NCI-H2171 (cell line): ENCODE measurements around the gene PHF24.
A peak's percentile ranks its signal among the peaks of the same experiment; 100 is the strongest.

ENCODE experiments used
- DNase-seq: peaks from one replicate; lab custom pipeline; 2025; lab: John Stamatoyannopoulos, UW

The PHF24 gene

DNA sequence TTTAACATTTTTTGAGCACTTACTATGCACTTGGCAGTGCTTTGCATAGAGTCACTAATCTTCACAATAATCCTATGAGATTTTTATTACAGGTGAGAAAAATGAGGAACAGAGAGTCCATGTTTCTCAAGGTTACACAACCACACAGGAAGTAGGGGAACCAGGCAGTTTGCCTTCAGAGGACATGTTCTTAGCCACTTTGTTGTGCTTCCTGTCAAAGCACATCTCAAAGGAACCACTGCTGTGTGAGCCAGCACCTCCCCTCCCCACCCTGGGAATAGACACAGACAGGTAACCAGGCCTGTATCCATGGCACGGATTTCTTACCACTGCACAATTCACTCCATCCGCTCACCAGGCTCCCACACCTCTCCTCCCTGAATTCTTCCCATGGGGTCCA is 25.1 kb downstream of the PHF24 start:
- DNase-seq, result no peak

DNA sequence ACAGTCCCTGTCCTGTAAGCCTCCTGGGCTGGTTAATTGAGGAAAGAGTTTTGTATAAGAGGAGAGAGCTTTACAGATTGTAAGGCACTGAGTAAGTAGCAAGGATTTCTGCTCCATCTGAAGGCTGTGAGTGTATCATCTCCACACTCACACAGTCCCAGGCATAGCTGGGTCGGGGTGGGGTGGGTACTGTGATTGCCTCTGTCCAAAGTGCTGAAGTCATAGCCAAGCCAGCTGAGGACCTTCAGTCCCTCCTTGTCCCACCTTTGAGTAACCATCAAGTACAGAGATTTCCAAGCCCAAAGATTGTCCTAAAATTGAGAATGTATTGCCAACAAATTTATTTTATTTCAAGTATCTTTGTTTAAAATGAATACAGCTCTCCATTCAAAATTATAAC is 26.0 kb downstream of the PHF24 start:
- DNase-seq, result no peak

- no peak for DNase-seq
These were observed 27.3 kb downstream of the PHF24 start for GRCh38 chr9:34985311-34985899.

DNA sequence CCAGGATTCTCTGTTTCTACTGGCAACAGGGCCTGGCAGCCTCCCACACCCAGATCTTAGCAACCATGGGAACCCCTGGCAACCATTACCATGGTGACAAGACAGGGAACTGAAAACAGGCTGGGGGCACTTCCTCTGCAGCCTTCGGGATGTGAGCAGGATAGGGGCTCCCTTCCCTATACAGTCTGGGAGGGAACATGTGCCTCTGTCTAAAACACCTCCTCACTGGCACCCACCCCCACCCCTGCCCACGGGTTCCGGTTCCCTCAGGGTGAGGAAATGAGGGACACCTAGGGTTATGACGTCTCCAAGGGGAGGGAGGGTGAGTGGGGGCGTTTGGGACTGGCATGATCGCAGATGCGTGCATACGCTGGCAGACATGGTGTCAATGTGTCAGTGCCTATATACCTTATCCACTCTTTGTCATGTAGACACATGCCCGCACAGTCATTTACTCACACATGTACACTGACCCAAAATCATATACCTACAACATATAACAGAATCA is 28.5 kb downstream of the PHF24 start:
- DNase-seq, result no peak

DNA sequence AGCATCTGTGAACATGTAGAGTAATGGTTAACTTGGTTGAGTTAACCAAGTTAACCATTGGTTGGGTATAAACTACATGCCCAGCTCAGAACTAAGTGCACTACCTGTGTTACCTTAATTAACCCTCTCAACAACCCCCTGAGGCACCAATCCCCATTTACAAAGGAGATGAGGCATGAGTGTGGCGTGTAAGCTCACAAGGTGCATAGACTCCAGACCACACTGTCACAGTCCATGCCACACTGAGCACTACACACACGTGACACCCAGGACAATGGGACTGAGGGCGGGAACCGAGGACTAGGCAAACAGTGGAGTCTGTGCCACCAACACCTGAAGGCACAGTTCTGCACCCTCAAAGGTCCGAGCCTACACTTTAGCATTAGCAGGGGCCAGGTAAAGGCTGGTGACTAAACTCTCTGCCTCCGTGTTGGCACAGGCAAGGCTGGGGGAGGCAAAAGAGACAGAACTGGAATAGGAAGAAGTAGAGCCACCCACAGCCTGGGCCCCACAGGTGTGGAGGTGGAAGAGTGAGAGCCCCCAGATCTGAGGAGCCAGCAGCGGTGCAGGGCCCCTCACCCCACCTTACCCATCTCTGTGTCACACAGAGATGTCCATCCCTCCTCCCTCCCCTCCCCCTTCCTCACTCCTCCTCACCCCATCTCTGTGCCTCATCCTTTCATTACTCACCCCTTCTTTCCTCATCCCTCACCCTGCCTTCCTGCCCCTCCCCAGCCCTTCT is 29.2 kb downstream of the PHF24 start:
- no peak for DNase-seq

GRCh38 chr9:34988218-34989002 is 30.3 kb downstream of the PHF24 start:
- no peak for DNase-seq

DNA sequence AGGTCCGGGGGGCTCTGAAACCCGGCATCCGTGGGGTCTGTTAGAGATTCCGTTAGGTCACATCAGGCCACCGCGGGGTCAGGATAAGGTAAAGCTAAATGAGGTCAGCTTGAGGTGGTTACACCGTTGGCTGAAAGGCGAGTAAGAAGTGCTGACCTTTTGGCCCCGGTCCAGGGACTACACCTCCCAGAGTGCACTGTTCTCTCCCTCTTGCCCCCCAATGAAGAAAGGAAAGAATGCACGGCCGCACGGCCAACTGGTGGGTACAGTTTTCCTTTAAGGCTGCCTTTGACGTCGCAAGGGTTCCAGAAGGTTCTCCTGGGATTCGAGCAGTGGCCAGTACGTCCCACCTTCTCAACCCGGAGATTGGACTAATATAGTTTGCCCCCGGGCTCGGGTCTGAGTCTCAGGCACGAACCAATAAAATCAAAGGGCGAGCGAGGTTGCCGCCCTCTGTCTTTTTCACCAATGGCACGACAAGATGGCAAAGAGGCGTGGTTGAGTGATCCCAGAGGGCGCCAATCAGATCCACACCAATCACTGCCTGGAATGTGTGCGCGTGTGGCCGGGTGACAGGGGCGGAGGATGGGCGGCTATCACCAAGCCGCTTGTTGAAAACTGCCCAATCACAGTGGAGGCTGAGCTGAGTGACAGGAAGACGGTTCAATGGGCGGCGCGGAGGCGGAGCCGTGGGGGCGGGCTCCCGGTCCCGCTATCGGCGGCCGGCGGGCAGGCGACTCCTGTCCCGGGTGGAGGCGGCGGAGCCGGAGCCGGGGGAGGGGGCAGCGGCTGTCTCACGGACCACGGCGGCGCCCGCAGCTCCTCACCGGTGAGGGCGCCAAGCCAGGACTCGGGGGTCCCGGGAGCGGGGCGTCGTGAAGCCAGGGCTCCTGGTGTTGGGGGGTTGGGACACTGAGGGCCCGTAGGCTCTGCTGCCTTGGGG is 31.2 kb downstream of the PHF24 start, which contains the start of gene DNAJB5:
DNAJB5 (plus strand) TSS at position 743 of the 943 bp plus-strand sequence. CDS start 886 bp downstream, outside the sequence.
- peak; percentile 88 for DNase-seq

- DNase-seq, result peak; percentile 52
These were observed 32.0 kb downstream of the PHF24 start for GRCh38 chr9:34989946-34990635.

DNA sequence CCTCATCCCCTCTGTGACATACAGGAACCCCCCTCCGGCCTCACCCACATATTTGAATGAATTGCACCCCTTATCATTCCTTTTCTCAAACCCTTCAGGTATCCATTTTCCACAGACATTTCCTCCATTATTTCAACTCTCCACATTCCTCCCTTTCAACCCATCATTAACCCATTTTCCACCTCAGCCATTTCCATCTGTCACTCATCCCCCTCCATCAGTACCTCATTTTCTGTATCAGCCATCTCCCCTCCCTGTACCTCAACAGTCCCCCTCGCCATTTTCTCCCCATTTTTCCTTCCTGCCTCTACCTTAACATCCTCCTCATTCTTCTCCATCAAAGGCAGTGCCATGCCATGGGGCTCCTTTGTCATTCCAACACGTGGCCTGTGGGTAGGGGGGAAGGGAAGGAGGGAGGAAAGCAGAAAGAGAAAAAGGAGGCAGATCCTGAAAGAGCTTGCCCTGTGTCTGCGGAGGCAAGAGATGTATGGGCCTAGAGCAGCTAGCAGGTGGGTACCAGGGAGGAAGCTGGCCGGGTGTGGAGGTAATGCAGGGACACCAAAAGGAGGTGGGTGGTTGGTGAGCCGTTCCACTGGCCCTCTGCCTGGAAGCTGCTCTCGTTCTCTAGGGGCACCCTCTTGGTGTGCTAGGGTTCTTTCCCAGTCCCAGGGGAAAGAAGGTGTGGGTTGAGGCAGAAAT is 33.0 kb downstream of the PHF24 start:
- no peak for DNase-seq

- DNase-seq, result no peak
These were observed 33.7 kb downstream of the PHF24 start for GRCh38 chr9:34991607-34992375.

DNA sequence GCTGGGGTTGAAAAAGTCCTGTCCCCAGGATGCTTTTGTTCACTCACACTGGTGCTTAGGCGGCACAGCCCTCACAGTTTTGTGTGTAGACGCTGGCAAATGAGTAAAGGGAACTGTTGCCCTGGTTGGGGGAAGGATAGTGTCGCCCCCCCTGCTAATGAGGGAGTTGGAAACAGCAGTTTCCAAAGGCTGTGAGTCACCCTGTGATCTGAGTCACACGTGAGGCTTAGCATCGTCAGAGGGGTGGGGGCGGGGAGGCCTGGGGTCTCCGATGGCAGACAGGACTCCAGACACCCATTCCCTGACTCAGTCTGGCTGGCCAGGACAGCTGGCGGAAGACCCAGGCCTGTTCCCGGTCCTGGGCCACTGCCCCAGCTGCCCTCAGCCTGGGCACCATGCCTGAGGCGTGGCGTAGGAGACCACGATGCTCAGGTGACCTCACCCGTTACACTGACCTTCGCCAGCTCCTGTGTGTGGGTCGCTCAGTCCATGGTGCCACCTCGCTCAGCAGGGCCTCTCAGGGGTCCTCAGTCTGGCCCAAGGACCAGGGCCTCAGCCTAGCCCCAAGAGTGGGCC is 34.4 kb downstream of the PHF24 start:
- no peak for DNase-seq

- no peak for DNase-seq
These were observed 35.6 kb downstream of the PHF24 start for GRCh38 chr9:34993502-34994259.

DNA sequence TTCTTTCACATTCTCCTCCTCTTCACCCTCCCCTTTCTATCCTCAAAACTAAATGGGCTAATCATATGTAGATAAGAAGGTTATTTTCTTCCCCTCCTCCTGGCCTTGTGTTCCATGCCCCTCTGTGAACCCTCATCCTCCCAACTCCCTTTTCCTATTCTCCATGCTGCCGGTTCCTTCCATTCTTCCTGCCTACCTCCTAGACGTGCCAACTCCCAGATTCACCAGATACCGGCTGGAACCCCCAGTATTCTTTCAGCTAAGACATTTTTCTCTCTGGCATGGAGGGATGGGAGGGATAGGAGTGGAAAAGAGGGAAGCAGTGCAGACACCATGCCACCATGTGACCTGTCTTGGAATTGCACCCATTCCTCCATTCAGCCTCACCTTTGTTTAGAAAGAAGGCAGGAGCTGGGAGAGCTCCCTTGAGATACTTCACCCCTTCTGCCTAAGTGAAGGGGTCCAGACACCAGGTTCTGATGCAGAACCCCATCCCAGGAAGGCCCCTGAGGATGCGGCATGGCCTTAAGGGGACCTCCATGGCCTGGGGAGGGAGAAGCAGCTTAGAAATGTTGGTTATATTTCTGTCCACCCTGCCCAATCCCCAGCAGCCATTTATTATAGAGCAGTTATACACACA is 36.3 kb downstream of the PHF24 start:
- DNase-seq, result no peak

DNA sequence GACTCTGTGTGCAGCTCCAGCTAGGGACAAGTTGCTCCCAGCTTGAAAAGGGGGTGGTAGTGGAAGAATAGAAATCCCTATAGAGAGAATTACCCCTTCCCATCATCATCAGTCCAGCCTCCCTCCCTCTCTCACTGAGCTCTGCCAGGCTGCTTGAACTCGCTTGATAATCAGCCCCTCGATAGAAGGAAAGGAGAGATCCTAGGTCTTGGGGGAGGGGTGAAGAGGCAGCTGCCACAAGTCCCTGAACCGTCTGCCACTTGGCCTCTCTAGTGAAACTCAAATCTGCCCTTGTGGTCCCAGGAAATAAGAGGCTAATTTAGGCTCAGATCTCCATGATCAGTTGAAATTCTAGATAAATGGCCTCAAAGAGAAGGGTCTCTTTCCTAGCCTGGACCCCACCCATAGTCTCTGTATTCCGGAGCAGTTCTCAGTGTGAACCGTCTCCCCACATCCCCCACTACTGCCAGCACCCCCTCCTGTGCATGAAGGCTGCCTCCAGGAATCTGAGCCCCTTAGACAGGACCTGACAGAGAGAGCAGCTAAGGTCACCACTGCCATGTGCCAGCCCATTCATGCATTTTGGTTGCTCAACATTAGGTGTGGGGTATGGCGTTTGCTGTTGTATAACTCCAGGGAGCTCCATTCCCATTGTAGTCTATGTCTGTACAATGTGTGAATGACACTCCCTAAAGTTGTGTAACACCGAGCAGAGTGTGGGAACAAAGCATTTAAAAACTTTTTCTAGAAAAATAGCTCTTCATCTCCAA is 37.0 kb downstream of the PHF24 start:
- no peak for DNase-seq

DNA sequence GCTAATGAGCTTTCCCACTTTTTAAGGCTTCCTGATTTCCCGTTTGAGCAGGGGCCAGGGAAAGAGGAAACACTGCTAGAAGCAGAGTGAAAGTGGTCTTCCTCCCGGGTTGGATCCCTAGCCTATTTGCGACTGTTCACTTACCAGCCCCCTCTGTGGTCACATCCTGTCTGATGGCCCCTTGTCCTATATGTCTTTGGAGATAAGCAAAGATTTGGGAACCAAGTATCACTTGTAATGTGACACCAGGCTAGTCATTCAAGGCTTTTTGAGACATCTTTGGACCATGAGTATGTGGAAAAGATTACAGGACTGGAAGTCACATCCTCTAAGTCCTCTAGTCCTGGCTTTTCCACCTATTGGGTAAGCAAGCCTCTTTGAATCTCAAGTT is 37.6 kb downstream of the PHF24 start:
- DNase-seq, result no peak

DNA sequence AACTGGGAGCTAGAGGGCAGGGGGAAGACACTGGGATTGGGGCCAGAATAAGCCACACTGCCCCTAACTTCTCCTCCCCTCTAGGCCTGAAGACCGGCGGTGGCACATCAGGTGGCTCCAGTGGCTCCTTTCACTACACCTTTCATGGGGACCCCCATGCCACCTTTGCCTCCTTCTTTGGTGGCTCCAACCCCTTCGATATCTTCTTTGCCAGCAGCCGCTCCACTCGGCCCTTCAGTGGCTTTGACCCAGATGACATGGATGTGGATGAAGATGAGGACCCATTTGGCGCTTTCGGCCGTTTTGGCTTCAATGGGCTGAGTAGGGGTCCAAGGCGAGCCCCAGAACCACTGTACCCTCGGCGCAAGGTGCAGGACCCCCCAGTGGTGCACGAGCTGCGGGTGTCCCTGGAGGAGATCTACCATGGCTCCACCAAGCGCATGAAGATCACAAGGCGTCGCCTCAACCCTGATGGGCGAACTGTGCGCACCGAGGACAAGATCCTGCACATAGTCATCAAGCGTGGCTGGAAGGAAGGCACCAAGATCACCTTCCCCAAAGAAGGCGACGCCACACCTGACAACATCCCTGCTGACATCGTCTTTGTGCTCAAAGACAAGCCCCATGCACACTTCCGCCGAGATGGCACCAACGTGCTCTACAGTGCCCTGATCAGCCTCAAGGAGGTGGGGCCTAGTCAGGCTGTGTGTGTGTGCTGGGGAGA is 38.3 kb downstream of the PHF24 start:
- DNase-seq, result no peak

DNA sequence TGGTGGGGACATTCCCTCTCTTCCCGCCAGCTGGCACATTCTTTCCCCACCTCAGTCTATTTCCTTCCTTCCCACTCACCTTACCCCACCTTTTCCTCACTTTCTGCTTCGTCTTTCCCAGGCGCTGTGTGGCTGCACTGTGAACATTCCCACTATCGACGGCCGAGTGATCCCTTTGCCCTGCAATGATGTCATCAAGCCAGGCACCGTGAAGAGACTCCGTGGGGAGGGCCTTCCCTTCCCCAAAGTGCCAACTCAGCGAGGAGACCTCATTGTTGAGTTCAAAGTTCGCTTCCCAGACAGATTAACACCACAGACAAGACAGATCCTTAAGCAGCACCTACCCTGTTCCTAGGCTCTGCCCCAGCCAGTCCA is 38.8 kb downstream of the PHF24 start:
- DNase-seq, result no peak
